CD4-positive, alpha-beta T cell treated with Interleukin-17A for 4 hours (primary cell): ENCODE results near the gene SMPD4.
"Not testable (repeated sequence)": the region's sequence is repeated elsewhere in the genome, so short reads cannot be mapped to it uniquely, and the experiment has no call there.

Source experiments
- DNase-seq: peaks from one replicate; pipeline ENCODE4 v3.0.0-alpha.2; 2020; ENCODE audit warnings: mixed read lengths

Gene SMPD4

GRCh38 chr2:130155956-130156623 lies 25.3 kb downstream of the SMPD4 start:
- DNase-seq: peak; percentile 17

DNA sequence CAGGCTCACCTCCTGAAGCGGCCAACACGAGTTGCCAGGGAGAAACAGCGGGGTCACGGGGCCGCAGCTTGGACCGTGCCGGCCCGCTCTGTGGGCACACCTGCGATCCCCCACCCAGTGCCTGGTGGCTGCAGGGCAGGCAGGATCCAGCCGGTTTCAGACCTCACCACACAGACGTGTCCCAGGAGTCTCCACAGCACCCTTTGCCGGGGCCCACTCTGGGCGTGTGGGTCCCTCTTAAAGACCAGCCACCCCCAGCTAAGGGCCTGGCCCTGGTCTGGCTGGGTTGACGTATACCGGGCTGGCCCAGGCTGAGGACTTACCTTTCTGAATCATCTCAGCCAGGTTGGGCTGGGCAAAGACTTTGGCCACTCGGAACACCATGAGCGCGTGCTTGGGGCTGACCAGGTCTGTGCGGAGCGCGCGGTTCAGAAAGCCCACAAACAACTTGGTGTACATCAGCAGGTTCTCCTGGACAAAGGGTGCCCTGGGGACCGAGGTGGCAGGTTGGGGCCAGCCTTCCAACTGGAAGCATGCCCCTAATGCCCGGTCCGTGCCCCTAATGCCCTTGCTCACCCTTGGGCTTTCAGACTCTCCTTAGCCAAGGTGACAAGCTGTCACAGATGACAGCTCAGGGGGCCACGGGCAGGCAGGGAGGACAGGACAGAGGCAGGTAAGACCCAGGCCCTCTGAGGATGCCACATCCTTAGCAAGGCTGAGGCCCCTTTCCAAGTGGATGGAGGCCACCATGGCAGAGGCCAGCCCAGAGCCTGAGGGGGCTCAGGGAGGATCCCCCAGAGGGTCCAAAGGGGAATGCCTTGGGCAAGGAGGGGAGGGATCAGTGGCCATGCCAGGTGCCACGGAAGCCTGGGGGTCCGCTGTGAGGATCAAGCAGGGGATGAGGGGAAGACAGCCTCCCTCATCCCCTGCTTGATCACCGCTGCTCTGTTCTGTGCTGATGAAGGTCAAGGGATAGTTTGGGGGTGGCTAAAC lies 26.3 kb downstream of the SMPD4 start:
- no peak for DNase-seq

- not testable (repeated sequence) for DNase-seq
Observed at GRCh38 chr2:130154423-130154770, 27.0 kb downstream of the SMPD4 start.

DNA sequence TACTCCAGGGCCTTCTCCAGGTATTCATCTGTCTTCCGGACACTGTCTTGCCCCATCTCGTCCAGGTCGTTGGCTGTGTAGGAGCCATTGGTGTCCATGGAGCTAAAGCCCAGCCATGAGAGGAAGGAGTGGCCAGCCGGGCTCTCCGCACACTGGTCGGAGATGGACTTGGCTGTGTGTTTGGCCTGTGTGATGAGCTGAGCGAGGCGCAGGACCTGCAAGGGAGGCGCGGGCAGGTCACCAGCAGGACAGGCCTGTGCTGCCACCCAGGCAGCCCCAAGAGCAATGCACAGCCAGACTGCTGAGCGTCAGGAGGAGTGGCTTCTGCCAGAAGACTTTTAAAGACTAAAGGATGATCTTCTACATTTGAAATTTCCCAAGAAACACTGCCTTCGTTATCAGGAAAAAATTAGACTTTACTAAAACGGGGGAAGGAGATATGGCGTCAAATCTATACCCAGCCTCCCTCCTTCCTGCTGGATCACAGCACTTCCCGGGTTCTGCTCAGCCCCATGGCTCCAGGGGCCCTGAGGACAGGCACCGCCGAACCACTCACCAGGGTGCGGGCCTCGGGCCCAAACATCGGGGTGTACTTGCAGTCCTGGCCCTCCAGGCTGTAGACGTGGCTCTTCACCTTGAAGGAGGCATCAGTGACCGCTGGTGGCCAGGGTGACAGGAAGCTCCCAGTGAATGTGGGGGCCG lies 27.5 kb downstream of the SMPD4 start:
- DNase-seq: not testable (repeated sequence)

- no peak for DNase-seq
Observed at GRCh38 chr2:130152816-130153595, 28.4 kb downstream of the SMPD4 start.

- DNase-seq: not testable (repeated sequence)
Observed at GRCh38 chr2:130152136-130152815, 29.1 kb downstream of the SMPD4 start.

GRCh38 chr2:130151145-130151512 lies 30.3 kb downstream of the SMPD4 start:
- DNase-seq: not testable (repeated sequence)

DNA sequence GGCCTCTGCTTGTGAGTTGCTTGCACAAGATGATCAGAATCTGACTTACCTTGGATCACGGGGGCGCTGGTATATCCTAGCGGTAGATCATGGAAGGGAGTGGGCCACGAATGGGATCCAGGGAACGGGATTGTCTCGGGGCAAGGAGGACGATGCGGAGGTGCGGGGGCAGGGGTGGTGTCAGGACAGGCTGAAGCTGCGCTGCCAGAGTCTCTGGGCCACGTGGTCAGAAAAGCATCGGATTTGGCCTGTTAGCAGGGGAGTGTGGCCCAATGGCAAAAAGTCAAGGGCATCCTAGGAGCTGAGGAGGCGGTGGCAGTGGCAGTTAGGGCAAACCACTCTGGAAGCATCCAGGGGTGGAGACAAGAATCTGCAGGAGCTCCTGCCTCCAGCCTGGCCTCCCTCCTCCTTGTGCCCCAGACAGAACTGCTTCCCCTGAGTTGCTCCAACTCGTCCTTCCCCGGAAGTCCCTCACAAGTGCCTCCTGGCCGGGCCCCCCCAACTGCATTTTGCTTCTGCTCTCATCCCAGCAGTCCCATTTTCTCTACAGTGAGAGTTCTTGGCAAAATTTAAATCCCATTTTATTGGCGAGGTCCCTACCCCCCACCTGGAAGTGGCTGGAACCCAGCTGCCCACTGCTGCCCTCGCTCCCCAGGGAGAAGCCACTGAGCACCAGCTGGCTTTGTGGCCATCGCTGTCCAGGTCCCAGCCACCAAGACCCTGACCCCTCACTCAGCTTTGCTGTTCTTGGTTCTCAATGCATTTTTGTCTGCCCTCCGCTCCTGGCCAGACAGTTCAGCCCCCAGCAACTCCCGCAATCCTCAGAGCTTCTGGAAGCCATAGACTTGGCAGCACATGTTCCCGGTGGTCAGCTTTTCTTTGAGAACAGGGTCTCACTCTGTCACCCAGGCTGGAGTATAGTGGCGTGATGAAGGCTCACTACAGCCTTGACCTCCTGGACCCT lies 30.9 kb downstream of the SMPD4 start:
- no peak for DNase-seq

DNA sequence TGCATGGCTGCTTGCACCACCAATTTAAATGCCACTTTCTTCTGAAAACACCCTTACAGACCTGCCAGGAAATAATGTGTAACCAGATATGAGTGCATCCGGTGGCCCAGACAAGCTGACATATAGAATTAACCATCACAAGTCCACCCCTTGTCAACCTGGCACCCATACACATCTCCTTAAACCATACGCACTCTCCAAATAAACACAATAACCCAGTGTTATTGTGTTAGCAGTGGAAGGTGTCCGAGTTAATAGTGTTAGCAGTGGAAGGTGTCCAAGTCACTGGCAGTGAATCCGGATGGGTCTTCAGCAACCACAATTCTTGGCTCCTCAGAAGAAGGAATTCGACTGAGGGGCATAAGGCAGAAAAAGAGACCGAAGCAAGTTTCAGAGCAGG lies 32.9 kb downstream of the SMPD4 start:
- DNase-seq: not testable (repeated sequence)

- DNase-seq: peak; percentile 71
Observed at GRCh38 chr2:130145006-130145414, 36.4 kb downstream of the SMPD4 start, which contains the start of gene CCDC74B. Gene CCDC74B (minus strand): TSS chr2:130145112. CDS start chr2:130144996, 116 bp downstream.

DNA sequence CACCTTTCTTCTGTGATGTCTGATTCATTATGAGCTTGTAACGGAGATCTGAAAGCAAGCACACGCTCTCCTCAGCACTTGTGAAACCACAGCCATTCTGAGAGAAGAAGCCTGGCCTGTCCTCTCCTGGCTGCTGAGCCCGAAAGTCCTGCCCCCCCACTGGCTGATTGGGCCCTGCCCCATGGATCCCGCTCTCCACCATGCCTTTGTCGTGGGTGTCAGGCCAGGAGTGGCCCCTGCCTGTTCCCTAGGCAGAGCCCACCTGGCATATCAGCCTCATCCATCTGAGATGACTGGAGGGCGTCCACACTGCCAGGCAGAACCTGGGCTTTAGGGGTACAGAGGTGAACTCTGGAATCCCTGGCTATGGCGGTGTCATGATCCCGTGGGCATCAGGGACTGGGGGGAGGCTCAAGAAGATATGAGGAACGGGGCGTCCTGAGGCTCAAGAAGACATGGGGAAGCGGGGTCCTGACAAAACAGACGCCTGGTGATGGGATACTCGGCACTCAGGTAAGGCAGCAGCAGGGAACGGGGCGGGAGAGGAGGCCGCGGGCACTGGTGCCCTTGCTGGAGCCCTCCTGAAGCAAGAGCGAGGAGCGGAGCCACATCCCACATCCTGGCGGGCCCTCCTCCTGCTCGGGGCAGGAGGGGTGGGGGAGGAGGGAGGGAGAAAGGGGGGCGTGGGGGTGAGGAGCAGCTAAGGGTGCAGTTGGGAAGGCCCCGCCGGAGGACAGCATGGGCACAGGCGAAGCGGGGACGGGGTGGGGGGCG lies 37.9 kb downstream of the SMPD4 start:
- DNase-seq: peak; percentile 17

DNA sequence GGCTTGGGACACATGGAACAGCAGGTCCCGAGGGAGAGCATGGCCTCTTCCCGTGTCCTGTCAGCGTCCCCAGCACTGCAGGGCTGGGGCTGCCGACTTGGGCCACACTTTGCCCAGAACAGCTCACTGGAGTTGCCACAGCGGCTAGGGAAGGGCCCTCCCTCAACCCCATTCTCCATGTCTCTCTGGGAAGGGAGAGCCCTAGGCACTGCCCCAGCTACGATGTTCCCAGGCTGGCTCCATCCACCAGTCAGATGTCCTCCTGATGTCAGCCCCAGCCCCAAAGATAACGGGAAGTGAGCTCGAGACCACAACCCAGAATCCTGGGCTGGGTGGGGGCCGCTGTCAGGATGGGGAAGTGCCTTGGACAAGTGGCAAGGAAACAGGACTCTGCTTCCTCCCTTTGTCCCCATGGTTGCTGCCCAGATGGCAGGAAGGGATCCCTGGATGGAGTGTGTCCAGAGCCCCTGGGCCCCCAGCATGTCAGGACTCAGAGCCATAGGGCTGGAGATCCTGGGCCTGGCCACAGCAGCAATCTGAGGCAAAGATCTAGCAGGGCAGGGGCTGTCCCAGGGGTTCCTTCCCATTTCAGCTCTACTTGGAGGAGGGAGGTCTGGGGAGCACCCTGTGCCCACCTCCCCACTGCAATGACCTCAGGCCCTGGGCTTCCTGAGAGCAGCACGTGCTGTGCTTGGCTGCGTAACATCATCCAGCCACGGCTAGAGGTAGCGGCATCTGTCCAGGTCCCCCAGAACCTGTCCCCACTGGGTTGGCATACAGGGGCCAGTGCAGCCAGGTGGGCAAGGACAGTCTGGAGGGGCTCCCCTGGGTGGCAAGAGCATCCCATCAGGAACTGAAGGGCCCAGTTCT lies 38.8 kb downstream of the SMPD4 start:
- not testable (repeated sequence) for DNase-seq

DNA sequence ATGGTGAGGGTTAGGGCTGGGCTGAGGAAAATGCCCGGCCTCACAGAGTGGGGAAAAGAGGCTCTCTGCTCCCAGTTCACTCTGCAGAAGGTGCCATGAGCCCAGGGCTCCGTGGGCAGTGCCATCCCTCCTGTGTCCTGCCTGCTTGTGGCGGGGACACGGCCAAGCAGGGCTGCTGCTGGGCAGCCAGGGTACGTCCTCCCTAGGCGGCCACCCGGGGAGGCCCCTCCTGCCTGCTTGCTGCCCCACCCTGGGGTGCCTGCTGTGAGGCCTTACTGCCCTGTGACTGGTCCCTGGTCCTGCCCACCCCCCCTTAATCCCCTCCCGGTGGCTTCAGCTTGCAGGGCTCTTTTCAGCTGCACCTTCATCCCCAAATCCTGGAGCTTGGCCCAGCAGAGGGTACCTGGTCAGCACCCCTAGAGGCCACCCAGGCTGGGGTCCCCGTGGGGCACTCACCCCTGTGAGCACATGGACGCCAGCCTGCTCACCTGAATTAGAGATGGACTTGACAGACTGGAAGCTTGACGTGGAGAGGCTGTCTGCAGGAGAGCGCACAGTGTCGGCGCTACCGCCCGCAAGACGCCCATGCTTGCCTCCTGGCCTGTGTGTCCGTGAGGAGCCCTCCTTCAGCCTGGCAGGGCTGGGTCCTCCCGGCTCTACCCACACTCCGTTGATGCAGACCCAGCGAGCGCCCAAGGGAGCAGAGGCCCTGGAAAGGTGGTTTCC lies 39.6 kb downstream of the SMPD4 start:
- not testable (repeated sequence) for DNase-seq

- DNase-seq: not testable (repeated sequence)
Observed at GRCh38 chr2:130141002-130141401, 40.4 kb downstream of the SMPD4 start.

- not testable (repeated sequence) for DNase-seq
Observed at GRCh38 chr2:130140516-130140915, 40.9 kb downstream of the SMPD4 start.

DNA sequence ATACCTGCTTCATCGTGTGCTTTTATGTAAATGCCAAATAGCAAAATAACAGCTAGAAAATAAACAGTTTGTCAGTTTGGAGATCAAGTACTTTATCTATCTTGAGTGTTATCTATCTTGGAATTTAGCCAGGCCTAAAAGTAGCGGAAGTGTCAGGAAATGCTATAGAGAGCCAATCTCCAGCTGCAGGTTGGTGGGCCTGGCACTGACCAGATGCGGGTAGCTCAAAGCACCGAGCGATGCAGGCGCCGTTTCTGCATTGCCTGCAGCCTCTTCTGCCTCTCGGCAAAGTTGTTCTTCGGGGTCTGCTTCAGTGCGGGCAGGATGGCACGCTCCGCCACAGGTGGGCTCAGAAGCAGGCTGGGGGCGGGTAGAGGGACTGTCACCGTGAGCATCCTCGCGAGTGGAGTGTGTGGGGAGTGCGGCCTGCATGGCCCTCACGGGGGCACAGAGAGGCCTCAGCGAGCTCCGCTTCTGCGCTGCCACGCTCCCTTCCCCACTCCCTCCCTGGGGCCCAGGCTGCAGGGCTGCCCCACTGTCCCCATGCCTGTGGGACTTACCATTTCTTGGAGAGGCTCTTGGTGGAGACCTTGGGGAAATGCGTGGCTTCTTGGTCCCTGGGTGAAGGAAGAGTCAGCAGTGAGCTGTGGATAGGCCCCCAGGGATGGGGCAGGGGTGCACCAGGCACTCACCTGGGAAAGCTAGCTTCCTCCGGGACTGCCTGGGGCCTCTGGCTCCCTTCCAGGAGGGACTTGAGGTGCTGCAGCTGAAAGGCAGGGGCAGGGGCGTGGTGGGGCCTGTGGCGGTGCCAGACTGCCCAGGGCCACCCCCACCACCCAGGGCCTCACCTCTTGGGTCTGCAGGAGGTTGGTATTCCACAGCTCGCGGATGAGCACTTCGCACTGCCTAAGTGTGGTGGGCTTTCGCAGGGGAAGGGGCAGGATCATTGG lies 41.8 kb downstream of the SMPD4 start:
- DNase-seq: not testable (repeated sequence)

- DNase-seq: not testable (repeated sequence)
Observed at GRCh38 chr2:130138841-130139251, 42.6 kb downstream of the SMPD4 start.
